Activated CD8-positive, alpha-beta T cell treated with anti-CD3 and anti-CD28 coated beads for 36 hours (primary cell): ENCODE data around the gene STK38L. TPM values are rescaled to one million over a fixed set of nuclear protein-coding genes. Genes with fewer than 3 reads are reported as not detected.
A peak's percentile ranks its signal among the peaks of the same experiment; 100 is the strongest.

Experiments
- ATAC-seq: fragments of 200-7000 bp; cut with Tn5 transposase; one replicate; pipeline ENCODE4 v1.10.0; 2021; ENCODE audit warnings: mild to moderate bottlenecking, moderate library complexity
- CTCF ChIA-PET: fragments of 350-600 bp; sonication (Branson Sonifier 250); formaldehyde crosslinking; loops from one replicate; lab custom pipeline; 2021; ENCODE audit warnings: antibody characterized with exemption; lab: Charles Lee
- POLR2A ChIA-PET: fragments of 350-600 bp; sonication (Branson Sonifier 250); formaldehyde crosslinking; loops from one replicate; lab custom pipeline; 2021; ENCODE audit warnings: antibody characterized with exemption; lab: Charles Lee
- DNase-seq: peaks from one replicate; pipeline ENCODE4 v3.0.0-alpha.2; 2020
- H3K27ac Mint-ChIP-seq: one replicate; pipeline ENCODE4 v1.8.0; 2021; ENCODE audit warnings: mild to moderate bottlenecking, mixed read lengths
- H3K27me3 Mint-ChIP-seq: one replicate; pipeline ENCODE4 v1.8.0; 2021; ENCODE audit warnings: mixed read lengths
- H3K36me3 Mint-ChIP-seq: one replicate; pipeline ENCODE4 v1.8.0; 2021; ENCODE audit warnings: low read depth, mixed read lengths
- H3K4me1 Mint-ChIP-seq: one replicate; pipeline ENCODE4 v1.8.0; 2021; ENCODE audit warnings: low read depth, mixed read lengths
- H3K4me3 Mint-ChIP-seq: one replicate; pipeline ENCODE4 v1.8.0; 2021; ENCODE audit warnings: mild to moderate bottlenecking, moderate library complexity, mixed read lengths
- H3K9me3 Mint-ChIP-seq: one replicate; pipeline ENCODE4 v1.8.0; 2021; ENCODE audit warnings: mixed read lengths
- CTCF ChIP-seq: fragments of 200-600 bp; IDR thresholded peaks from one replicate; pipeline ENCODE4 v1.8.0; 2022; ENCODE audit warnings: antibody characterized with exemption, mild to moderate bottlenecking
- intact Hi-C: fragments of 100-400 bp; cut with micrococcal nuclease; formaldehyde crosslinking; loops from one replicate; pipeline ENCODE4 v1.10.0; 2022
- total RNA-seq, 2 experiments: library from RNA; stranded (reverse); gene quantifications; one replicate each; pipeline ENCODE4 v1.2.3, GENCODE V29; 2021

STK38L gene
- total RNA-seq, 2 experiments from 2014 or later: 23.5 to 27.6 TPM

- H3K27ac Mint-ChIP-seq: peak overlapping the region; percentile 46
- TF ChIP-seq CTCF: no peak
- POLR2A ChIA-PET: no interaction called here
- no peaks in the 10 kb centered on the region for H3K9me3 Mint-ChIP-seq
- DNase-seq (no peak), ATAC-seq (no peak)
- no peak overlapping the region for H3K4me3 Mint-ChIP-seq
- no peaks in the 10 kb centered on the region for H3K27me3 Mint-ChIP-seq
- CTCF ChIA-PET: no interaction called here
- peaks cover 4% of the 10 kb centered on the region for H3K4me1 Mint-ChIP-seq
- intact Hi-C loops: no loop called here
- peaks cover 16% of the 10 kb centered on the region for H3K36me3 Mint-ChIP-seq
These were observed 55.0 kb downstream of the STK38L start for GRCh38 chr12:27299102-27299501.

- H3K4me3 Mint-ChIP-seq: no peak overlapping the region
- DNase-seq: no peak
- ATAC-seq: no peak
These were observed 56.1 kb downstream of the STK38L start for GRCh38 chr12:27300226-27300625.

GRCh38 chr12:27303139-27304111 is 59.3 kb downstream of the STK38L start:
- intact Hi-C loops: loop anchor here (10.0 kb wide), 1 partner anchor 159 kb away; no protein-coding TSS in a partner anchor
- H3K9me3 Mint-ChIP-seq: no peaks in the 10 kb centered on the region
- DNase-seq (no peak), ATAC-seq (no peak)
- peaks cover 7% of the 10 kb centered on the region for H3K4me1 Mint-ChIP-seq
- peaks cover 14% of the 10 kb centered on the region for H3K36me3 Mint-ChIP-seq
- peak overlapping the region; percentile 27 for H3K27ac Mint-ChIP-seq
- no peak for TF ChIP-seq CTCF
- POLR2A ChIA-PET: no interaction called here
- CTCF ChIA-PET: interaction anchor here (0.6 to 7.6 kb wide), 7 partner anchors 21 to 288 kb away, joined by 3 to 81 read pairs (median 6); partner anchors contain the start of gene TM7SF3
- H3K27me3 Mint-ChIP-seq: no peaks in the 10 kb centered on the region
- H3K4me3 Mint-ChIP-seq: no peak overlapping the region

More at GRCh38 chr12:27300226-27300625, 56.1 kb downstream of the STK38L start:
- Mint-ChIP-seq H3K4me1 (peaks cover 4% of the 10 kb centered on the region), H3K27me3 (no peaks in the 10 kb centered on the region), H3K36me3 (peaks cover 15% of the 10 kb centered on the region), H3K9me3 (no peaks in the 10 kb centered on the region), H3K27ac (no peak overlapping the region)
- TF ChIP-seq CTCF: no peak
- ChIA-PET CTCF (no interaction called here), POLR2A (no interaction called here)
- intact Hi-C loops: loop anchor here (10.0 kb wide), 1 partner anchor 155 kb away; no protein-coding TSS in a partner anchor

GRCh38 chr12:27304856-27305255 is 60.8 kb downstream of the STK38L start:
- Mint-ChIP-seq H3K27me3 (no peaks in the 10 kb centered on the region), H3K4me1 (peaks cover 9% of the 10 kb centered on the region), H3K36me3 (peaks cover 10% of the 10 kb centered on the region), H3K4me3 (no peak overlapping the region), H3K27ac (no peak overlapping the region), H3K9me3 (no peaks in the 10 kb centered on the region)
- TF ChIP-seq CTCF: no peak
- CTCF ChIA-PET: interaction anchor here (1.1 to 7.6 kb wide), 24 partner anchors 8 to 420 kb away, joined by 3 to 81 read pairs (median 7); partner anchors contain the start of genes MED21 and TM7SF3
- intact Hi-C loops: loop anchor here (10.0 kb wide), 1 partner anchor 160 kb away; no protein-coding TSS in a partner anchor
- DNase-seq (no peak), ATAC-seq (no peak)
- POLR2A ChIA-PET: no interaction called here
